Measurements from ENCODE around the gene BCAT1. TPM values are rescaled to one million over a fixed set of nuclear protein-coding genes. Genes with fewer than 3 reads are reported as not detected.

Gene BCAT1
- total RNA-seq, 4 donors from 2014 or later = 0.80 to 14.0 (median 3.9) TPM

GRCh38 chr12:24803430-24804245 is 145.3 kb downstream of the BCAT1 start:
- Histone ChIP-seq H3K36me3 (no peaks in the 10 kb centered on the region), H3K9me3 (no peaks in the 10 kb centered on the region), H3K27me3 (no peaks in the 10 kb centered on the region), H3K4me3 (no peak overlapping the region), H3K4me1 (no peaks in the 10 kb centered on the region), H3K27ac (no peak overlapping the region)
- no peak for DNase-seq
- WGBS, 2 donors (ENCODE audit: low coverage in 1 of 2) = 68 to 77% methylated on average over 2 to 5 of the region's 5 CpGs
- intact Hi-C loops (cut with DNase I; ENCODE audit: low total_unique reads) = no loop called here
- in situ Hi-C loops (cut with MboI; ENCODE audit: low pct_ligation_motif_present in 1 of 4, low pct_unique_long_range_greater_than_20kb in 1 of 4, low sequenced_read_pairs in 3 of 4) = no loop called here
- TF ChIP-seq POLR2AphosphoS5 (IDR thresholded peaks at IDR 0.05) (no peak), CTCF (IDR thresholded peaks at IDR 0.05) (no peak), POLR2A (IDR thresholded peaks at IDR 0.05) (no peak), EP300 (IDR thresholded peaks at IDR 0.05; ENCODE audit: low read depth) (no peak)

GRCh38 chr12:24798335-24798734 is 150.6 kb downstream of the BCAT1 start:
- Histone ChIP-seq H3K4me1 (no peaks in the 10 kb centered on the region), H3K9me3 (no peaks in the 10 kb centered on the region), H3K27me3 (no peaks in the 10 kb centered on the region), H3K4me3 (no peak overlapping the region), H3K36me3 (no peaks in the 10 kb centered on the region), H3K27ac (no peak overlapping the region)
- in situ Hi-C loops (cut with MboI; ENCODE audit: low pct_ligation_motif_present in 1 of 4, low pct_unique_long_range_greater_than_20kb in 1 of 4, low sequenced_read_pairs in 3 of 4) (no loop called here), intact Hi-C loops (cut with DNase I; ENCODE audit: low total_unique reads) (no loop called here)
- no peak for TF ChIP-seq EP300 (IDR thresholded peaks at IDR 0.05; ENCODE audit: low read depth)
- no peak for TF ChIP-seq POLR2A (IDR thresholded peaks at IDR 0.05)
- no peak for TF ChIP-seq POLR2AphosphoS5 (IDR thresholded peaks at IDR 0.05)
- no peak for TF ChIP-seq CTCF (IDR thresholded peaks at IDR 0.05)
- DNase-seq = no peak

GRCh38 chr12:24797901-24798300 is 151.0 kb downstream of the BCAT1 start:
- intact Hi-C loops (cut with DNase I; ENCODE audit: low total_unique reads) = no loop called here
- Histone ChIP-seq H3K27me3 (no peaks in the 10 kb centered on the region), H3K4me3 (no peak overlapping the region), H3K27ac (no peak overlapping the region), H3K9me3 (no peaks in the 10 kb centered on the region), H3K36me3 (no peaks in the 10 kb centered on the region), H3K4me1 (no peaks in the 10 kb centered on the region)
- 85 to 90% methylated on average over 2 of the region's 2 CpGs for WGBS, 2 donors (ENCODE audit: low coverage in 1 of 2)
- DNase-seq = no peak
- in situ Hi-C loops (cut with MboI; ENCODE audit: low pct_ligation_motif_present in 1 of 4, low pct_unique_long_range_greater_than_20kb in 1 of 4, low sequenced_read_pairs in 3 of 4) = no loop called here
- TF ChIP-seq POLR2A (IDR thresholded peaks at IDR 0.05) = no peak
- no peak for TF ChIP-seq CTCF (IDR thresholded peaks at IDR 0.05)
- no peak for TF ChIP-seq EP300 (IDR thresholded peaks at IDR 0.05; ENCODE audit: low read depth)
- TF ChIP-seq POLR2AphosphoS5 (IDR thresholded peaks at IDR 0.05) = no peak

GRCh38 chr12:24796876-24797275 is 152.0 kb downstream of the BCAT1 start:
- no peak overlapping the region for H3K4me3 ChIP-seq
- TF ChIP-seq EP300 (IDR thresholded peaks at IDR 0.05; ENCODE audit: low read depth) (no peak), CTCF (IDR thresholded peaks at IDR 0.05) (no peak)
- no peaks in the 10 kb centered on the region for H3K4me1 ChIP-seq
- no peak overlapping the region for H3K27ac ChIP-seq
- no peaks in the 10 kb centered on the region for H3K9me3 ChIP-seq
- intact Hi-C loops (cut with DNase I; ENCODE audit: low total_unique reads) = no loop called here
- no peaks in the 10 kb centered on the region for H3K27me3 ChIP-seq
- 51 to 64% methylated on average over 5 of the region's 5 CpGs for WGBS, 2 donors (ENCODE audit: low coverage in 1 of 2)
- no peak for DNase-seq
- H3K36me3 ChIP-seq = no peaks in the 10 kb centered on the region
- in situ Hi-C loops (cut with MboI; ENCODE audit: low pct_ligation_motif_present in 1 of 4, low pct_unique_long_range_greater_than_20kb in 1 of 4, low sequenced_read_pairs in 3 of 4) = no loop called here

Measured in transverse colon (tissue), 4 donors.